ENCODE results near the gene ZKSCAN2.

ZKSCAN2 gene

DNA sequence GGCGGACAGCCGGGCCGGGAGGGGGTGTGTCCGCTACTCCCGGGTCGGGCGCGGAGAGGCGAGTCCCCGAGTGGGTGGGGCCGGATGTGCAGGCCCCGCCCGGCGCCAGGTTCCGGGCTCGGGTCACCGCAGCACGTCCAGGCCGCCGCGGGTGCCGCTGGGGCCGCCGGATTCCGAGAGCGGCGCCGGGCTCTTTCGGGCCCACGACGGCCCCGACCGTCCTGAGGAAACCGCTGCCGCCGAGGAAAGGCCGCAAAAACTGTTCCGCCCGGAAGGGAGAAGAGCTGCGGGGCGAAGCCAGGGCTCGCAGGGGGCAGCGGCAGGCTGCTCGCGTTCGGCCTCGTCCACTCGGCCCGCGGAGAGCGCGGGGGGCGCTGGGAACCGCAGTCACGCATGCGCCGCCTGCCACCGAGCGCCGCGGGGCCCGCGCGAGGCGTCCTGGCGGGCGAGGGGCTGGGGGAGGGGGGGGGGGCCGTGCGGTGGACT is at the start of gene ZKSCAN2:
ZKSCAN2 (minus strand) TSS at position 376 of the 486 bp plus-strand sequence. CDS start 718 bp downstream, outside the sequence.
- peak; percentile 49 for DNase-seq

DNA sequence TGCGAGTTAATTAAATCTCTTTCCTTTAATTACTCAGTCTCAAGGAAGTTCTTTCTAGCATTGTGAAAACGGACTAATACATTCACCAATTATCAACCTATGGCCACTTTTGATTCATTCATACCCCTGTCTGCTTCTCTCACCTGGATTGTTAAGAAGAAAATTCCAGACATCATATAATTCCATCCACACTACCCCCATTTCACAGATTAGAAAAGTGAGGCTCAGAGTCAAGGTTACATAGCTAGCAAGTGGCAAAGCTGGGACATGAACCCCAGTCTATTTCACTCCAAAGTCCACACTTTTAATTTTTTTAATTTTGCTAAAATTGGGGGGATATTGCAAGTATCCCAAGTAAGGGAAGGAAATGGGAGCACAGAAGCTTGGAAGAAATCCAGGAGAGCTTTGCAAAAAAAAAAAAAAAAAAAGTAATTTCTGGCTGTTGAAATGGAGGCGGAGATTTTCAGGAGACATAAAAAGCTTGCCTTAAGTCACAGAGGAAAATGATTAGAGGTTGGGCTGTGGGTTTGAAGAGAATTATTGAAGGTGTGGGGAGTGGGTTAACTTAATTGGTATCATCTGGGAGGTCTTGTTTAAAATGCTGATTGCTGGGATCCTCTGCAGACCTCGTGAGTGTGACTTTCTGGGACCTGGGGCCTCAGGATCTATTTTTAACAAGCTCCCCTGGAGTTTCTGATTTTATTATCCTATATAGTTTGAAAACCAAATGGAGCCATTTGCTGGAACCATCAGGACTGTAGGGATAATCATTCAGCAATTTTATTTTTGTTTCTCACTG is 42.3 kb upstream of the ZKSCAN2 start:
- DNase-seq, result no peak

- DNase-seq, result no peak
Measured at GRCh38 chr16:25298165-25298872, 40.7 kb upstream of the ZKSCAN2 start.

DNA sequence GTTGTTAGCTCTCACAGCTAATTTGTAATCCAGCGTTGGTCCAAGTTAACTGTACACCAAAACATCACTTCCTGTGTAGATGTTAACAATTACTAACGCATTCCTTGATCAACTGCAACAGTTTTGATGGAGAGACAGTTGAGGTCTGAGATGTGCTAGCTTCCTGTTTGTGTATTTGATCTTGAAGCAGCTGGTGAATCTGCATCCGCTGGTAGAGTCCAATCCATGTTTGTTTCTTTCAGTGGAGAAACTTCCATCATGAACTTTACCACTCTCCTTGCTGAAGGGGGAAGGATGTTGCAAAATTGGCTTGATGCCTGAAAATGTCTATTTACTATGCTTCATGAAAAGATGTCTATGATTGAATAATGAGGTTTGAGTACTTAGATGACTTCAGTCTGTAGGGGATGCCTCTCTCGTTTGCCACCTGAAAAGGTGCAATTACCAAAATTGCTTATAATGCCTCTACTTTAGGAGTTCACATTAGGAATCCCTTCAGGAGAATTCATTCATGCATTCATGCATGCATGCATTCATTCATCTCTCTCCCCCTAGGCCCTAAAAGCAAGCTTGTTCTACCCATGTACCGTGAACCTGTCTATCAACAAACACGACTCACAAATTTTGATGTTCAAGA is 39.6 kb upstream of the ZKSCAN2 start:
- no peak for DNase-seq

- no peak for DNase-seq
Measured at GRCh38 chr16:25291580-25291979, 33.9 kb upstream of the ZKSCAN2 start.

GRCh38 chr16:25289466-25289865 is 31.8 kb upstream of the ZKSCAN2 start:
- no peak for DNase-seq

GRCh38 chr16:25279491-25279890 is 21.8 kb upstream of the ZKSCAN2 start:
- DNase-seq, result no peak

- DNase-seq, result no peak
Measured at GRCh38 chr16:25271421-25271820, 13.8 kb upstream of the ZKSCAN2 start.

GRCh38 chr16:25270577-25270976 is 12.9 kb upstream of the ZKSCAN2 start:
- no peak for DNase-seq

GRCh38 chr16:25269879-25270278 is 12.2 kb upstream of the ZKSCAN2 start:
- DNase-seq, result no peak

DNA sequence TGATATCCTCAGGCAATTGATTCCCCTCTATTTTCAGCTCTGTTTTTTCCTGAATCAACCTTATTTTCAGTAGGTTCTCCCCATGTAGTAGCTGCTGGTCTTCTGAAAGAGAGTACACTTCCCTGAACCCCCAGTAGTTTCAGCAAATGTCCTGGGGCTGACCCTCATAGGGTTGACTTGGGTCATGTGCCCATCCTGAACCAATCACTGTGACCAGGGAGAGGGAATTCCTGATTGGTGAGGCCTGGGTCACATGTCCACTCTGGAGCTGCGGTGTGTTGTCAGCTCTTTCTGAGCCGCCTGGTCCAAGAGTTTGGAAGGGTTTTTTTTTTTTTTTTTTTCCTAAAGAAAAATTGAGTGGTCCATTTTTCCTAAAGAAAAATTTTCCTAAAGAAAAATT is 8.3 kb upstream of the ZKSCAN2 start:
- no peak for DNase-seq

DNA sequence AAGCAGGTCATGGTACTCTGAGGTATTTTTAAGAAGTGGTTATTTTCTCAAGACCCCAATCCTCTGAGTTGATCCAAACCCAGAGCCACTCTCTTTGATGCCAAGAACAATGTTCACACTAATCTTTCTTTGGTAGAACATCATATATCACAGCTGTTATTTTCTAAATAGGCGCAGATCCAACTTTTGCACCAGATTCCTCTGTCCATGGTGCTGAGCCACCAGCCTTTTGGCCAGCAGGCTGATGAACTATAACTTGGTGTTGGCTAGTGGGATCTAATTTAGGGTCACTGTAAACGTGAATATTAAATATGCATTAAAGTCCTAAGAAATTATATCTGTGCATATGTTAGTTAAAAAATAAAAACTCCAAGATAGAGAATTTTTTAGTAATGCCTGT is 7.0 kb upstream of the ZKSCAN2 start:
- DNase-seq, result no peak

GRCh38 chr16:25260416-25260815 is 2.8 kb upstream of the ZKSCAN2 start:
- no peak for DNase-seq

DNA sequence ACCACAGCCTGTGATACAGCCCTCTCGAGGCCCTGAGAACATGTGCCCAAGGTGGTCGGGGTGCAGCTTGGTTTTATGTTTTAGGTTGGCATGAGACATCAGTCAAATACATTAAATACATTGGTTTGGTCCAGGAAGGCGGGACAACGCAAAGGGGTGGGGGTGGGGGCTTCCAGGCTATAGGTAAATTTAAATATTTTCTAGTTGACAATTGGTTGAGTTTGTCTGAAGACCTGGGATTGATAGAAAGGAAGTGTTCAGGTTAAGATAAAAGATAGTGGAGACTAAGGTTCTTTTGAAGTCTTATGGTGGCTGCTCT is 1.2 kb upstream of the ZKSCAN2 start:
- DNase-seq, result peak; percentile 25

- DNase-seq, result peak; percentile 90
Measured at GRCh38 chr16:25257956-25258860, 563 bp upstream of the ZKSCAN2 start.

GRCh38 chr16:25256695-25257469 is 763 bp downstream of the ZKSCAN2 start:
- DNase-seq, result peak; percentile 21

DNA sequence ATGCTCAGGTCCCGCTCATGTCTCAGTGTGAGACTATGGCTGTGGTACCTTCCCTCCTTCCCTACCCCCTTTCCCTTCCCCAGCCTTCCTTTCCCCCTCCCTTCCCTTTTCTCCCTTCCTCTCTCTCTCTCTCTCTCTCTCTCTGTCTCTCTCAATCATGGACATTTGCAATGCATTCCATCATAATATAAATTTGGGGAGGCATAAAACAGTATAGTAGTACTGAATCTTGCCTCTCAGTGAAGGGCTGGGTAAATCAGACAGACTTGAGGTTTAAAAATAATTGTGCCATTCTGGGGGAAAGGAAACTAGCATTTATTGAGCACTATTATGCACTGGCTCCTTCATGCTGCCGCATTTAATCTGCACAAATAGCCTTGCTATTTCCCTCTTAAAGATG is 4.3 kb downstream of the ZKSCAN2 start:
- no peak for DNase-seq

DNA sequence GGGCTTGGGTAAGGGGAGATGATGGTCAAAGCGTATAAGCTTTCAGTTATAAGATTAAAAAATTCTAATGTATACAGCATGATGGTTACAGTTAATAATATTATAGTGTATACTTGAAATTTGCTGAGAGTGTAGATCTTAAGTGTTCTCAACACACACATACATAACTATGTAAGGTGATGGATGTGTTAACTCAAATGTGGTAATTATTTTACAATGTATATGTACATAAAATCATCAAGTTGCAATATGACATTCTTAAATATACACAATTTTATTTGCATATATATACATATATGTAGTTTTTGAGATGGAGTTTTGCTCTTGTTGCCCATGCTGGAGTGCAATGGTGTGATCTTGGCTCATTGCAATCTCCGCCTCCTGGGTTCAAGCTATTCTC is 7.2 kb downstream of the ZKSCAN2 start:
- no peak for DNase-seq

- no peak for DNase-seq
Measured at GRCh38 chr16:25235991-25236390, 21.7 kb downstream of the ZKSCAN2 start.

DNA sequence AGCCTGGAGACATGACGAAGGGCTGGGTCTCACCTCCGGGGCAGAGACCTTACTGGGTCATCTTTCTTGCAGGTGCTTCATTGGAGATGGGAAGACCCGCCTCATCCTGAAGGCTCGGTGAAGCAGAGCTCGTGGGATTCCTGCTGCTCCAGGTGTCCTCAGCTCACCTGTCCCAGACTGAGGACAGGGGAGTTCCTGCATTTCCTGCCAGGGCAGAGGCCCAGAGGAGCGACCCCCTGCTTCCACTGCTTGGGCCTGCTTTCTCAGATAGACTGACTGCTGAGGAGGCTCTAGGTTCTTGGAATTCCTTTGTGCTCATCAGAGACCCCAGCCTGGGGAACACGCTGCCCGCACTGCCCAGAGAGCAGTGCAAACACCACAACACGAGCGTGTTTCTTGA is 29.3 kb downstream of the ZKSCAN2 start:
- DNase-seq, result no peak

GRCh38 chr16:25224731-25225319 is 32.8 kb downstream of the ZKSCAN2 start:
- no peak for DNase-seq

GRCh38 chr16:25223964-25224363 is 33.7 kb downstream of the ZKSCAN2 start:
- DNase-seq, result no peak
